IMR-90 (cell line): ENCODE measurements around the gene ATP11A. TPM values are rescaled to one million over a fixed set of nuclear protein-coding genes. Genes with fewer than 3 reads are reported as not detected.

Experiments used
- ATAC-seq: fragments of 200-7000 bp; cut with Tn5 transposase; 2 replicates; pipeline ENCODE4 v1.9.1; 2020; ENCODE audit warnings: low read depth, mild to moderate bottlenecking, moderate library complexity
- BruUV-seq: library from RNA; stranded (reverse); fragments of 400-500 nt; replicated peaks from 2 replicates; lab custom pipeline; 2021; lab: Mats Ljungman, UMichigan
- CTCF ChIA-PET: fragments of 300-600 bp; formaldehyde crosslinking; extraction: SDS; loops from one replicate; lab custom pipeline; 2021; ENCODE audit warnings: antibody characterized with exemption; lab: Yijun Ruan, JAX
- POLR2A ChIA-PET: fragments of 300-600 bp; sonication (Branson Sonifier 250); formaldehyde crosslinking; loops from one replicate; lab custom pipeline; 2022; ENCODE audit warnings: antibody characterized with exemption; ENCODE audit not compliant: unreplicated experiment; lab: Charles Lee
- DNase-seq: peaks from one replicate; pipeline ENCODE4 v3.0.0; 2013
- H2AFZ ChIP-seq: replicated peaks from 2 replicates; pipeline ENCODE3; 2013; ENCODE audit warnings: low read length, mild to moderate bottlenecking; ENCODE audit not compliant: poor library complexity
- H2AK5ac ChIP-seq: 2 replicates; pipeline ENCODE4 v1.6.1; 2013; ENCODE audit warnings: low read depth, low read length, inconsistent platforms
- H2AK9ac ChIP-seq: replicated peaks from 2 replicates; pipeline ENCODE3; 2013; ENCODE audit warnings: mild to moderate bottlenecking, low read depth, low read length, moderate library complexity; ENCODE audit not compliant: poor library complexity
- H2BK120ac ChIP-seq: 2 replicates; pipeline ENCODE4 v1.6.1; 2013; ENCODE audit warnings: low read depth, low read length, inconsistent platforms
- H2BK15ac ChIP-seq: 3 replicates; pipeline ENCODE4 v1.6.1; 2013; ENCODE audit warnings: low read depth, low read length, inconsistent platforms
- H2BK20ac ChIP-seq: 2 replicates; pipeline ENCODE4 v1.6.1; 2013; ENCODE audit warnings: low read depth, mild to moderate bottlenecking, inconsistent platforms, low read length, moderate library complexity
- H2BK5ac ChIP-seq: 2 replicates; pipeline ENCODE4 v1.6.1; 2013; ENCODE audit warnings: mild to moderate bottlenecking, low read depth, low read length, inconsistent platforms; ENCODE audit not compliant: poor library complexity, severe bottlenecking
- H3K14ac ChIP-seq: replicated peaks from 2 replicates; pipeline ENCODE4 v1.6.1; 2013; ENCODE audit warnings: low read depth, low read length, inconsistent platforms
- H3K18ac ChIP-seq: 2 replicates; pipeline ENCODE4 v1.6.1; 2013; ENCODE audit warnings: low read depth, low read length, control low read depth
- H3K23ac ChIP-seq: 2 replicates; pipeline ENCODE4 v1.6.1; 2013; ENCODE audit warnings: low read depth, low read length, inconsistent platforms
- H3K27ac ChIP-seq: 2 replicates; pipeline ENCODE4 v1.5.1; 2013; ENCODE audit warnings: mild to moderate bottlenecking, control low read depth, low read length; ENCODE audit not compliant: insufficient read depth
- H3K27me3 ChIP-seq: 2 replicates; pipeline ENCODE4 v1.6.1; 2013; ENCODE audit warnings: low read length; ENCODE audit not compliant: control insufficient read depth, insufficient read depth
- H3K36me3 ChIP-seq: 2 replicates; pipeline ENCODE4 v1.6.1; 2013; ENCODE audit warnings: low read length, mixed read lengths; ENCODE audit not compliant: control insufficient read depth, insufficient read depth
- H3K4ac ChIP-seq: 2 replicates; pipeline ENCODE4 v1.6.1; 2013; ENCODE audit warnings: low read depth, low read length, inconsistent platforms
- H3K4me1 ChIP-seq: 2 replicates; pipeline ENCODE4 v1.6.1; 2013; ENCODE audit warnings: low read length, mixed read lengths; ENCODE audit not compliant: control insufficient read depth, insufficient read depth
- H3K4me2 ChIP-seq: 2 replicates; pipeline ENCODE4 v1.6.1; 2013; ENCODE audit warnings: low read depth, mild to moderate bottlenecking, control low read depth, low read length, moderate library complexity
- H3K4me3 ChIP-seq: 2 replicates; pipeline ENCODE4 v1.5.1; 2013; ENCODE audit warnings: low read depth, mild to moderate bottlenecking, control low read depth, low read length, moderate library complexity; ENCODE audit not compliant: insufficient read depth
- H3K56ac ChIP-seq: 2 replicates; pipeline ENCODE4 v1.6.1; 2013; ENCODE audit warnings: low read length, inconsistent platforms; ENCODE audit not compliant: insufficient read depth; ENCODE audit errors: extremely low read depth
- H3K79me1 ChIP-seq, 2 experiments: 2 replicates each; pipeline ENCODE4 v1.6.1; 2013; ENCODE audit warnings: low read length in 2 of 2, inconsistent platforms in 1 of 2, low read depth in 1 of 2
- H3K9ac ChIP-seq: 2 replicates; pipeline ENCODE4 v1.6.1; 2013; ENCODE audit warnings: low read depth, low read length, control low read depth
- H3K9me1 ChIP-seq: 2 replicates; pipeline ENCODE4 v1.6.1; 2013; ENCODE audit warnings: low read length, inconsistent platforms; ENCODE audit not compliant: insufficient read depth
- H3K9me3 ChIP-seq: 2 replicates; pipeline ENCODE4 v1.6.1; 2013; ENCODE audit warnings: low read length; ENCODE audit not compliant: control insufficient read depth, insufficient read depth
- H4K20me1 ChIP-seq: 2 replicates; pipeline ENCODE4 v1.6.1; 2013; ENCODE audit warnings: low read length, inconsistent platforms; ENCODE audit not compliant: insufficient read depth
- H4K5ac ChIP-seq: 2 replicates; pipeline ENCODE4 v1.6.1; 2013; ENCODE audit warnings: mild to moderate bottlenecking, low read depth, low read length, control low read depth
- H4K8ac ChIP-seq, 2 experiments: 2 replicates each; pipeline ENCODE4 v1.6.1; 2013; ENCODE audit warnings: low read depth in 2 of 2, low read length in 2 of 2, control low read depth in 1 of 2, inconsistent platforms in 1 of 2
- H4K91ac ChIP-seq: 2 replicates; pipeline ENCODE4 v1.6.1; 2013; ENCODE audit warnings: low read depth, low read length, inconsistent platforms; ENCODE audit not compliant: insufficient read depth
- BHLHE40 ChIP-seq: fragments of 150-350 bp; IDR thresholded peaks from 2 replicates; pipeline ENCODE4 v1.6.1; 2016; ENCODE audit warnings: mild to moderate bottlenecking, low read depth, low read length
- CEBPB ChIP-seq: IDR thresholded peaks from 2 replicates; pipeline ENCODE4 v1.6.1; 2012; ENCODE audit warnings: low read depth, low read length, improper control_type of control experiment
- ELK1 ChIP-seq: fragments of 150-350 bp; IDR thresholded peaks from 2 replicates; pipeline ENCODE4 v1.6.1; 2016; ENCODE audit warnings: low read depth, mild to moderate bottlenecking, low read length, moderate library complexity, borderline replicate concordance
- FOS ChIP-seq: fragments of 150-350 bp; IDR thresholded peaks from 2 replicates; pipeline ENCODE4 v1.6.1; 2016; ENCODE audit warnings: low read depth, low read length
- MAFK ChIP-seq: IDR thresholded peaks from 2 replicates; pipeline ENCODE4 v1.6.1; 2012; ENCODE audit warnings: low read depth, low read length, improper control_type of control experiment
- MAZ ChIP-seq: IDR thresholded peaks from 2 replicates; pipeline ENCODE4 v1.6.1; 2012; ENCODE audit warnings: low read depth, mild to moderate bottlenecking, low read length, improper control_type of control experiment, moderate library complexity, borderline replicate concordance
- MXI1 ChIP-seq: IDR thresholded peaks from 2 replicates; pipeline ENCODE4 v1.6.1; 2012; ENCODE audit warnings: low read depth, mild to moderate bottlenecking, low read length, moderate library complexity, borderline replicate concordance
- NFE2L2 ChIP-seq: fragments of 150-350 bp; IDR thresholded peaks from 2 replicates; pipeline ENCODE4 v1.6.1; 2016; ENCODE audit warnings: low read depth, mild to moderate bottlenecking, low read length
- POLR2A ChIP-seq: IDR thresholded peaks from 2 replicates; pipeline ENCODE4 v1.6.1; 2012; ENCODE audit warnings: mild to moderate bottlenecking, low read depth, low read length
- RAD21 ChIP-seq: IDR thresholded peaks from 2 replicates; pipeline ENCODE4 v1.6.1; 2012; ENCODE audit warnings: low read length, improper control_type of control experiment
- RCOR1 ChIP-seq: IDR thresholded peaks from 2 replicates; pipeline ENCODE4 v1.6.1; 2012; ENCODE audit warnings: mild to moderate bottlenecking, low read length, improper control_type of control experiment; ENCODE audit not compliant: insufficient replicate concordance
- RFX5 ChIP-seq: IDR thresholded peaks from 2 replicates; pipeline ENCODE4 v1.8.0; 2012; ENCODE audit warnings: low read depth, mild to moderate bottlenecking, low read length, moderate library complexity
- SMC3 ChIP-seq: fragments of 150-350 bp; IDR thresholded peaks from 2 replicates; pipeline ENCODE4 v1.6.1; 2016; ENCODE audit warnings: low read depth, mild to moderate bottlenecking, antibody characterized with exemption, low read length, moderate library complexity
- USF2 ChIP-seq: fragments of 150-350 bp; IDR thresholded peaks from 2 replicates; pipeline ENCODE4 v1.6.1; 2017; ENCODE audit warnings: mild to moderate bottlenecking, antibody characterized with exemption, low read length, low read depth
- WGBS, 2 experiments: methylation state at CpG; one replicate each; pipeline versions ENCODE4 v1.1.5 to v1.1.7; 2013; ENCODE audit warnings: missing lambda C conversion rate in 2 of 2; ENCODE audit not compliant: insufficient read length in 1 of 2; ENCODE audit errors: extremely low coverage in 2 of 2; 5-methylcytosine and 5-hydroxymethylcytosine counted together
- dilution Hi-C: fragments of 300-500 bp; cut with HindIII; formaldehyde crosslinking; loops from one replicate; pipeline ENCODE4 v1.14.3; 2018; ENCODE audit warnings: low sequenced_read_pairs; ENCODE audit not compliant: unreplicated experiment
- in situ Hi-C: fragments of 300-500 bp; cut with MboI; formaldehyde crosslinking; loops from 3 replicates; pipeline ENCODE4 v1.14.3; 2019; ENCODE audit warnings: low sequenced_read_pairs, inconsistent platforms, mixed read lengths
- intact Hi-C: fragments of 100-400 bp; cut with micrococcal nuclease; formaldehyde crosslinking; loops from 2 replicates; pipeline ENCODE4 v1.10.0; 2022
- polyA plus RNA-seq, 3 experiments: library from polyadenylated mRNA; depleted of rRNA; stranded (reverse); fragments of >200 nt; gene quantifications; 2 replicates each; pipeline ENCODE4 v1.2.3, GENCODE V29; 2012; ENCODE audit warnings: low replicate concordance in 1 of 3
- total RNA-seq: library from RNA; depleted of rRNA; stranded (reverse); fragments of >200 nt; gene quantifications from 2 replicates; pipeline ENCODE4 v1.2.3, GENCODE V29; 2012

ATP11A gene
- total and polyA plus RNA-seq, 2 of the 4 experiments (the other 2 are of a cell fraction): 8.4 to 12.0 TPM

GRCh38 chr13:112732679-112733078 is 42.8 kb downstream of the ATP11A start (continued):
- no peak for TF ChIP-seq USF2
- TF ChIP-seq POLR2A: no peak
- TF ChIP-seq CEBPB: no peak
- no peak for TF ChIP-seq MAZ

GRCh38 chr13:112733112-112733511 is 43.3 kb downstream of the ATP11A start:
- dilution Hi-C loops: no loop called here
- in situ Hi-C loops: no loop called here
- CTCF ChIA-PET: no interaction called here
- POLR2A ChIA-PET: no interaction called here
- Histone ChIP-seq H3K14ac (no peak overlapping the region), H3K23ac (no peak overlapping the region), H3K9ac (no peak overlapping the region), H3K18ac (no peak overlapping the region), H3K4me1 (peaks cover 3% of the 10 kb centered on the region; the same call in 1 of the 2 replicates), H2BK5ac (no peak overlapping the region), H3K27ac (no peak overlapping the region), H3K56ac (no peak overlapping the region), H3K9me1 (0 out of 2 replicates have a peak, but pooled peaks cover 6% of the 10 kb centered on the region), H2BK120ac (no peak overlapping the region), H4K91ac (no peak overlapping the region), H2AFZ (no peak overlapping the region), H3K9me3 (no peaks in the 10 kb centered on the region), H2AK9ac (no peak overlapping the region), H3K4ac (no peak overlapping the region), H4K20me1 (0 out of 2 replicates have a peak, but pooled peaks cover 10% of the 10 kb centered on the region), H3K4me3 (no peak overlapping the region), H3K79me1 (peaks cover 17 to 25% of the 10 kb centered on the region in 2 experiments), H3K4me2 (no peak overlapping the region), H2AK5ac (no peak overlapping the region), H2BK20ac (no peak overlapping the region), H4K5ac (no peak overlapping the region), H2BK15ac (no peak overlapping the region), H3K27me3 (no peaks in the 10 kb centered on the region), H4K8ac (no peak overlapping the region), H3K36me3 (no peaks in the 10 kb centered on the region)
- ATAC-seq (no peak), DNase-seq (no peak)
- BruUV-seq: no TSS peak
- WGBS, 2 experiments: no CpG with 5 or more reads among the region's 6 CpGs
- intact Hi-C loops: no loop called here
- TF ChIP-seq USF2 (no peak), RAD21 (no peak), ELK1 (no peak), RFX5 (no peak), BHLHE40 (no peak), NFE2L2 (no peak), RCOR1 (no peak), MAFK (no peak), SMC3 (no peak), FOS (no peak), POLR2A (no peak), CEBPB (no peak), MXI1 (no peak), MAZ (no peak)
